GM12878 (cell line): ENCODE measurements around the gene TRIM63. TPM values are rescaled to one million over a fixed set of nuclear protein-coding genes. Genes with fewer than 3 reads are reported as not detected.

Source experiments
- ATAC-seq: fragments of 200-7000 bp; cut with Tn5 transposase; 3 replicates; pipeline ENCODE4 v1.9.1; 2020; ENCODE audit warnings: mild to moderate bottlenecking, moderate library complexity
- BruUV-seq: library from RNA; stranded (reverse); fragments of 400-500 nt; replicated peaks from 2 replicates; lab custom pipeline; 2021; lab: Mats Ljungman, UMichigan
- CTCF ChIA-PET: fragments of 300-600 bp; sonication (Branson Sonifier 250); formaldehyde crosslinking; extraction: SDS; loops from one replicate; lab custom pipeline; 2021; ENCODE audit warnings: inconsistent platforms; lab: Yijun Ruan, JAX
- POLR2A ChIA-PET: fragments of 350-600 bp; formaldehyde crosslinking; extraction: SDS; loops from one replicate; lab custom pipeline; 2021; ENCODE audit warnings: inconsistent platforms; lab: Charles Lee
- RAD21 ChIA-PET: fragments of 300-600 bp; sonication (Branson Sonifier 250); formaldehyde crosslinking; loops from one replicate; lab custom pipeline; 2023; ENCODE audit warnings: antibody characterized with exemption; ENCODE audit not compliant: unreplicated experiment; lab: Charles Lee
- SMC1A ChIA-PET: fragments of 300-600 bp; sonication (Branson Sonifier 250); formaldehyde crosslinking; loops from one replicate; lab custom pipeline; 2023; ENCODE audit not compliant: unreplicated experiment, uncharacterized antibody; lab: Charles Lee
- DNase-seq: peaks from one replicate; pipeline ENCODE4 v3.0.0-alpha.2; 2011; ENCODE audit warnings: low read depth, low spot score
- FAIRE-seq: peaks from 3 replicates; lab custom pipeline; 2011; peaks lifted over from hg19 to GRCh38; lab: Jason Lieb, UNC
- H2AFZ ChIP-seq: 2 replicates; pipeline ENCODE4 v1.6.0; 2011; ENCODE audit warnings: low read depth, low read length, control low read depth; ENCODE audit not compliant: control insufficient read depth
- H3K27ac ChIP-seq: 2 replicates; pipeline ENCODE4 v1.5.1; 2011; ENCODE audit warnings: control low read depth; ENCODE audit not compliant: control insufficient read depth, insufficient read depth
- H3K27me3 ChIP-seq, 2 experiments: replicated peaks in 1 of 2; 2 replicates each; pipeline versions ENCODE4 v1.6.0 to v1.6.1; 2011; ENCODE audit warnings: low read length in 1 of 2; ENCODE audit not compliant: control insufficient read depth in 2 of 2, insufficient read depth in 2 of 2
- H3K36me3 ChIP-seq, 2 experiments: 2 replicates each; pipeline ENCODE4 v1.5.1; 2011; ENCODE audit warnings: low read length in 1 of 2; ENCODE audit not compliant: control insufficient read depth in 2 of 2, insufficient read depth in 2 of 2
- H3K4me1 ChIP-seq: 2 replicates; pipeline ENCODE4 v1.6.1; 2011; ENCODE audit warnings: mild to moderate bottlenecking, low read length, moderate library complexity, mixed read lengths; ENCODE audit not compliant: control insufficient read depth, insufficient read depth
- H3K4me2 ChIP-seq: 2 replicates; pipeline ENCODE4 v1.6.0; 2011; ENCODE audit warnings: control low read depth; ENCODE audit not compliant: control insufficient read depth, insufficient read depth
- H3K4me3 ChIP-seq: fragments of 200-600 bp; sonication (generic); 2 replicates; pipeline ENCODE4 v1.5.1; 2016
- H3K79me2 ChIP-seq: 2 replicates; pipeline ENCODE4 v1.6.0; 2011; ENCODE audit warnings: low read length; ENCODE audit not compliant: control insufficient read depth, insufficient read depth
- H3K9ac ChIP-seq: 2 replicates; pipeline ENCODE4 v1.8.0; 2011; ENCODE audit warnings: low read length, control low read depth, mixed read lengths; ENCODE audit not compliant: control insufficient read depth, insufficient read depth
- H3K9me3 ChIP-seq: replicated peaks from 3 replicates; pipeline ENCODE4 v1.5.1; 2011; ENCODE audit warnings: mild to moderate bottlenecking, low read length; ENCODE audit not compliant: control insufficient read depth, insufficient read depth
- H4K20me1 ChIP-seq: 2 replicates; pipeline ENCODE4 v1.6.0; 2011; ENCODE audit not compliant: control insufficient read depth, insufficient read depth
- BHLHE40 ChIP-seq, 2 experiments: fragments of 450-650 bp in 1 of 2; IDR thresholded peaks; 2 replicates each; pipeline ENCODE4 v1.6.1; 2011 to 2017; ENCODE audit warnings: low read depth in 2 of 2, borderline replicate concordance in 1 of 2, improper control_type of control experiment in 1 of 2, low read length in 1 of 2, mild to moderate bottlenecking in 1 of 2
- CHD1 ChIP-seq: IDR thresholded peaks from 2 replicates; pipeline ENCODE4 v1.6.1; 2012; ENCODE audit warnings: low read depth, low read length, improper control_type of control experiment
- CHD2 ChIP-seq: IDR thresholded peaks from 2 replicates; pipeline ENCODE4 v1.6.1; 2011; ENCODE audit warnings: low read depth, low read length, improper control_type of control experiment, borderline replicate concordance
- DPF2 ChIP-seq: fragments of 450-650 bp; IDR thresholded peaks from 2 replicates; pipeline ENCODE4 v1.6.1; 2017; ENCODE audit warnings: mild to moderate bottlenecking
- EED ChIP-seq: sonication (generic); IDR thresholded peaks from 2 replicates; pipeline ENCODE4 v1.6.1; 2016; ENCODE audit warnings: antibody characterized with exemption, low read depth
- GABPA ChIP-seq: IDR thresholded peaks from 2 replicates; pipeline ENCODE4 v1.6.1; 2014; ENCODE audit warnings: antibody characterized with exemption, low read depth, mild to moderate bottlenecking, inconsistent platforms
- HDGF ChIP-seq: fragments of 450-650 bp; IDR thresholded peaks from 2 replicates; pipeline ENCODE4 v1.6.1; 2016; ENCODE audit warnings: antibody characterized with exemption
- MXI1 ChIP-seq: fragments of 150-350 bp; IDR thresholded peaks from 2 replicates; pipeline ENCODE4 v1.6.1; 2011; ENCODE audit warnings: low read depth, mild to moderate bottlenecking, inconsistent platforms, low read length, improper control_type of control experiment
- PRDM15 ChIP-seq: fragments of 450-650 bp; formaldehyde crosslinking; IDR thresholded peaks from 2 replicates; pipeline ENCODE4 v1.4.0; 2020; ENCODE audit warnings: mild to moderate bottlenecking, moderate library complexity
- RAD21 ChIP-seq: IDR thresholded peaks from 2 replicates; pipeline ENCODE4 v1.6.1; 2011; ENCODE audit warnings: mild to moderate bottlenecking, low read depth, low read length, moderate library complexity; ENCODE audit not compliant: insufficient read depth
- SMAD1 ChIP-seq: fragments of 450-650 bp; IDR thresholded peaks from 2 replicates; pipeline ENCODE4 v1.6.1; 2018; ENCODE audit warnings: mild to moderate bottlenecking, low read depth; ENCODE audit not compliant: partially characterized antibody
- SPI1 ChIP-seq: IDR thresholded peaks from 2 replicates; pipeline ENCODE4 v1.6.1; 2011; ENCODE audit warnings: low read depth, mild to moderate bottlenecking, low read length, moderate library complexity, borderline replicate concordance; ENCODE audit not compliant: insufficient read depth
- TCF7 ChIP-seq: IDR thresholded peaks from 2 replicates; pipeline ENCODE4 v1.6.1; 2014; ENCODE audit warnings: antibody characterized with exemption, borderline replicate concordance
- ZBTB40 ChIP-seq: fragments of 450-650 bp; IDR thresholded peaks from 2 replicates; pipeline ENCODE4 v1.6.1; 2016; ENCODE audit warnings: mild to moderate bottlenecking, moderate library complexity, borderline replicate concordance
- ZNF274 ChIP-seq: IDR thresholded peaks from one replicate; pipeline ENCODE4 v1.8.0; 2011; ENCODE audit not compliant: insufficient read length, insufficient read depth
- ZNF622 ChIP-seq: fragments of 450-650 bp; IDR thresholded peaks from 2 replicates; pipeline ENCODE4 v1.6.1; 2017; ENCODE audit warnings: mild to moderate bottlenecking, inconsistent platforms
- WGBS: methylation state at CpG from one replicate; pipeline ENCODE4 v1.1.6; 2016; ENCODE audit warnings: low lambda C conversion rate; ENCODE audit not compliant: insufficient replicate concordance, insufficient coverage; ENCODE audit errors: missing lambda C conversion rate; 5-methylcytosine and 5-hydroxymethylcytosine counted together
- in situ Hi-C: fragments of 300-500 bp; cut with MboI; formaldehyde crosslinking; loops from 9 replicates; pipeline ENCODE4 v1.14.3; 2018; ENCODE audit warnings: mixed read lengths
- intact Hi-C: fragments of 100-400 bp; cut with micrococcal nuclease; formaldehyde crosslinking; loops from one replicate; pipeline ENCODE4 v1.14.2; 2022; ENCODE audit not compliant: unreplicated experiment
- polyA plus RNA-seq, 11 experiments: library from polyadenylated mRNA; depleted of rRNA in 4 of 11; unstranded in 6 of 11; stranded (reverse) in 5 of 11; fragments of >200 nt; fragmentation: Nextera tagmentation in 4 of 11; fragmentation: Illumina TruSeq in 1 of 11; extraction: Ambion mirVana in 4 of 11; extraction: Trizol in 1 of 11; gene quantifications; 1 replicate in 1 of 11; 2 replicates in 10 of 11; pipeline versions ENCODE4 v1.2.1 to v1.2.3, GENCODE V29; 2011 to 2016; ENCODE audit warnings: inconsistent platforms in 2 of 11, missing spikeins in 2 of 11, low read depth in 1 of 11
- total RNA-seq, 4 experiments: library from RNA; depleted of rRNA in 3 of 4; stranded (reverse); fragments of >200 nt in 3 of 4; fragmentation: Illumina TruSeq in 1 of 4; extraction: Trizol in 1 of 4; gene quantifications; 2 replicates each; pipeline versions ENCODE4 v1.2.1 to v1.2.3, GENCODE V29; 2013 to 2021

Gene TRIM63
- total and polyA plus RNA-seq, 10 of the 15 experiments (the other 5 are each of a cell fraction or from before 2014, with no cell fraction given), result not detected

- peak overlapping the region; percentile 91 for H2AFZ ChIP-seq
- H3K4me1 ChIP-seq, result peaks cover 12% of the 10 kb centered on the region
- H3K27me3 ChIP-seq, result no peaks in the 10 kb centered on the region
- in situ Hi-C loops, result no loop called here
- no peaks in the 10 kb centered on the region for H3K9me3 ChIP-seq
- H4K20me1 ChIP-seq, result no peaks in the 10 kb centered on the region
- peak overlapping the region; percentile 89 for H3K4me3 ChIP-seq
- CTCF ChIA-PET, result interaction anchor here (0.8 to 3.1 kb wide), 6 partner anchors 7 to 251 kb away, joined by 3 to 24 read pairs (median 4); partner anchors contain the start of gene CEP85
- peak overlapping the region; percentile 86 for H3K9ac ChIP-seq
- DNase-seq, result no peak
- TF ChIP-seq SPI1 (peak; percentile 89), PRDM15 (CRISPR knock-in tag) (no peak), CHD2 (no peak), ZBTB40 (no peak), TCF7 (no peak), ZNF274 (no peak), MXI1 (no peak), RAD21 (no peak), BHLHE40 (IDR thresholded peaks at IDR 0.05; ENCODE audit: borderline replicate concordance in 1 of 2, low read depth in 2 of 2, low read length in 1 of 2) (no peak), ZNF622 (no peak), HDGF (no peak), DPF2 (no peak), SMAD1 (no peak), EED (peak; percentile 38; the same call in 1 of the 2 replicates), CHD1 (no peak), GABPA (no peak)
- TF ChIP-seq, all 136 proteins: peak for 2
- RAD21 ChIA-PET, result interaction anchor here (0.6 to 3.4 kb wide), 4 partner anchors 14 to 206 kb away, joined by 3 to 19 read pairs (median 6); no protein-coding TSS in a partner anchor
- POLR2A ChIA-PET, result interaction anchor here (0.6 to 1.2 kb wide), 3 partner anchors 14 to 253 kb away, joined by 4 to 5 read pairs (median 4); partner anchors contain the start of gene AUNIP
- H3K36me3 ChIP-seq, result no peaks in the 10 kb centered on the region
- FAIRE-seq (peak; percentile 52), ATAC-seq (peak; percentile 35)
- H3K4me2 ChIP-seq, result peak overlapping the region; percentile 91
- peaks cover 18% of the 10 kb centered on the region for H3K79me2 ChIP-seq
- intact Hi-C loops, result no loop called here
- peak overlapping the region; percentile 85 for H3K27ac ChIP-seq
- WGBS, result under 1% methylated on average over 9 of the region's 9 CpGs
- SMC1A ChIA-PET, result interaction anchor here (0.7 to 3.3 kb wide), 6 partner anchors 9 to 79 kb away, joined by 3 to 21 read pairs (median 4); no protein-coding TSS in a partner anchor
- no TSS peak for BruUV-seq
These were observed 45.0 kb upstream of the TRIM63 start for GRCh38 chr1:26112407-26112775.
